Fibroblast of lung (primary cell): ENCODE results near the gene MAB21L4.

Experiments
- CTCF ChIP-seq, 2 donors: IDR thresholded peaks in 1 of 2; conservative IDR thresholded peaks in 1 of 2; 1 replicate in 1 of 2; 2 replicates in 1 of 2; pipeline ENCODE4 v1.5.1; 2011 to 2012; ENCODE audit warnings: low read length in 2 of 2, control low read depth in 1 of 2, inconsistent platforms in 1 of 2, low read depth in 1 of 2, mild to moderate bottlenecking in 1 of 2
- EZH2 ChIP-seq: IDR thresholded peaks from 2 replicates; pipeline ENCODE4 v1.5.1; 2012; ENCODE audit warnings: low read length, control low read depth, mild to moderate bottlenecking; ENCODE audit errors: missing control alignments

GRCh38 chr2:240872317-240873097, 23.4 kb downstream of the MAB21L4 start:
- TF ChIP-seq CTCF (conservative IDR thresholded peaks at IDR 0.05 in 1 of 2, IDR thresholded peaks at IDR 0.05 in 1 of 2; ENCODE audit: low read depth in 1 of 2, low read length in 2 of 2) (no peak), EZH2 (no peak)
